BLaER1 treated with 17β-estradiol and CSF1 and Interleukin-3, amounts not matched to agents 10 nM and 100 nM (cell line): ENCODE data around the gene DUS2.

Source experiments
- H3K27ac ChIP-seq, 11 experiments: shearing (Covaris generic); formaldehyde crosslinking; 2 replicates each; pipeline ENCODE4 v1.8.1; 2022
- H3K27me3 ChIP-seq, 11 experiments: shearing (Covaris generic); formaldehyde crosslinking; 2 replicates each; pipeline ENCODE4 v1.8.1; 2022
- H3K36me3 ChIP-seq, 11 experiments: shearing (Covaris generic); formaldehyde crosslinking; 2 replicates each; pipeline ENCODE4 v1.8.1; 2022
- H3K4me1 ChIP-seq, 10 experiments: shearing (Covaris generic); formaldehyde crosslinking; 2 replicates each; pipeline ENCODE4 v1.8.1; 2022
- H3K4me2 ChIP-seq, 11 experiments: shearing (Covaris generic); formaldehyde crosslinking; 2 replicates each; pipeline ENCODE4 v1.8.1; 2022
- H3K4me3 ChIP-seq, 10 experiments: shearing (Covaris generic); formaldehyde crosslinking; 2 replicates each; pipeline ENCODE4 v1.8.1; 2022
- H3K9ac ChIP-seq, 11 experiments: shearing (Covaris generic); formaldehyde crosslinking; 2 replicates each; pipeline ENCODE4 v1.8.1; 2022
- H3K9me3 ChIP-seq, 11 experiments: shearing (Covaris generic); formaldehyde crosslinking; replicated peaks in 1 of 11; 2 replicates each; pipeline ENCODE4 v1.8.1; 2022
- H4K20me1 ChIP-seq, 11 experiments: shearing (Covaris generic); formaldehyde crosslinking; 2 replicates each; pipeline ENCODE4 v1.8.1; 2022
- Cebpa-rat ChIP-seq, 11 experiments: shearing (Covaris generic); IDR thresholded peaks; 2 replicates each; pipeline ENCODE4 v1.8.1; 2022

DUS2 gene

DNA sequence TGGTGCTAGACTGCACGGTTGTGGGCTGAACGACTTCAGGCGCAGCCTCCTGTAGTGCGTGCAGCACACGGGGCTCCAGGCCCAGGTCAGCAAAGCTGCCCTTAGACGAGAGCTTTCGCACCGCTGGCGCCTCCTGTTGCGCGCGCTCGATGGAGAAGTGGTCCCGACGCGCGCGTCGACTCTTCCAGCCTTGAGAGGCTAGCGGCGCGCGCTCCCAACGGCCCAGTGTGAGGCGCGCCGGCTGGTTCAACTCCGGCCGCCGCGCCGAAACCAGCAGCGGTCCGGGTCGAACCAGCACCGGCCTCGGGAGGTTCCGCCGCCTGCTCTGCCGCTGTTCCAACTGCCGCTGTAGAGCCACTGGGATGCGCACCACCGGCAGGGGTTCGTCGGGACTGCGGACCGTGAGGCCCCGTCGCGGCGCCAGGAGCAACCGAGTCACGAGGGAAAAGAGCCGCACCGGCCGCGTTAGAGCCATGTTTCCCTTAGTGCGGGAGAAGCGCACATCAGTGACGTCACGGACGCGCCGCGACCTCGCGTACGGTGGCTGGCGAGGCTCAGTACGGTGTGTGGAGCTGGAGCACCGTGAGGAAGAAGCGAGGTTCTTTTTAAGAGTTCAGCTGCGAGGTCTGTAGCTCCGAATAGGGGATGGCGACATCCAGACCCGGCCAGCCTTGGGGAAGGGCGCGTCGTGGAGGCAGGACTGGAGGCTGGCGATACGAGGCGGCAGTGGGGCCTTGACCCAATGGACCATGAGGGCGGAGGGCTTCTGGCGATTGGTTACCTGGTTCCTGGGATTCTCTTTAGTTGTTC is at the start of gene DUS2, which contains the start of gene DDX28:
Gene DUS2, plus strand, starts transcription at position 557 of the 810 bp plus-strand sequence. CDS start 14,740 bp downstream, outside the sequence.
Gene DDX28, minus strand, starts transcription at position 505 of the 810 bp plus-strand sequence. Its CDS starts 30 bp downstream, at position 475.
- peak within 1 kb of the TSS; percentile 98 to 100 (median 99) for H3K4me2 ChIP-seq
- H3K36me3 ChIP-seq, result peaks cover 32 to 47% (median 37%) of the 10 kb centered on the region in 11 experiments
- peak within 1 kb of the TSS; percentile 92 to 99 (median 97) for H3K9ac ChIP-seq
- H3K4me3 ChIP-seq, result peak within 1 kb of the TSS; percentile 86 to 98 (median 94)
- H3K27me3 ChIP-seq, result no peaks in the 10 kb centered on the region
- H4K20me1 ChIP-seq, result peaks cover 0 to 17% (median 12%) of the 10 kb centered on the region in 11 experiments; a peak in 12 of 22 replicates
- H3K27ac ChIP-seq, result peak within 1 kb of the TSS; percentile 91 to 97 (median 96)
- H3K9me3 ChIP-seq, result no peaks in the 10 kb centered on the region
- H3K4me1 ChIP-seq, result peaks cover 21 to 33% (median 28%) of the 10 kb centered on the region in 10 experiments
- TF ChIP-seq Cebpa-rat (IDR thresholded peaks at IDR 0.05), result no peak

DNA sequence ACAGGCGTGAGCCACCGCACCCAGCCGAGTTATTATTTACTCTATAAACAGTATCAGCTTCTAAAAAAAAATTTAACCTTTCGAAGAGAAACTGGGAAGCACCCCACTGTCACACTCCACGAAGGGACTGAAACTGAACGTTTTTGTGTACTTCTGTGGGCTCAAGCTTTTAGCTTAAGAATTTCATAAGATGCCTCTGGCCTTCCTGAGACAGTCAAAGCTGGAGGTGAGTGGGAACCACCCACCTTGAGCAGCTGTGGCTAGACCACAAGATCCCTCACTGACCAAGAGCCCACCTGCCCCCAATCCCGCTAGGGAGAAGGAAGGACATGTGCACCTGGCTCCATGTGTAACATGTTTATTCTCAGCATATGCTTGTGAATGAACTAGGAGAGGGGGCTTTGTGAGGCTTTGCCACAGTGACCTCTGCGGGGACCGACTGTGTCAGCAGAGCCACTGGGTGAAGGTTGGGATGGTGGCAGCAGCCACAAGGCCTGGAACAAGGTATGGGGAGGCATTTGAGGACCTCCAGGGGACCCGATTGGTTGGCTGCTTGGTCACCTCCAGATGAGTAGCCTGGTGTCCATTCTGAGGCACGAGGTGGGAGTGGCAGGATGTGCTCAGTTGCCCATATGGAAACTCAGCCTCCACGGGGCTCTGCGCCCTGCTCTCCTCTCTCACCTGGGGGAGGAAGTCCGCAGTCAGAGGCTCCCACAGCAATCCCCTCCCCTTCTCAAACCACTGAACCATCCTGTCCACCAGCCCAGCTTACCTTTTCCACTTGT is 47.6 kb upstream of the DUS2 start:
- no peak for TF ChIP-seq Cebpa-rat (IDR thresholded peaks at IDR 0.05)
- H3K9ac ChIP-seq, result no peak overlapping the region

DNA sequence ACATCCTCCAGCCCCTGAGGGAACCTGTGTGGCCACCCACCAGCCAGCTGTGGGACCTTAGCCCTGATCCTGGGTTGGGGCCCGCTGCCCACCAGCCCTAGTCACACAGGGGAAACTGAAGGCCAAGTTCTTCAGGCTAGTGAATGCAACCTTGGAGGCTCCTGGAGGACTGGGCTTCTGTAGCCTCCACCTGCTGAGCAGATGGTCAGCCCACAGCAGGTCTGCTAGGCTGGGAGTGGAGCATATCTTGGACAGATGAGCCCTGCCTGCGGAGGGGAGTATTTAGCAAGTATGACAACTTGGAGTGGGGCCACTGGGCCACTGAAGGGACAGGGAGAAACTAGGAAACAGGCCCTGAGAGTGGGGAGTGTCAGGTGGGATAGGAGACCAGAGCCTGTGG is 46.9 kb upstream of the DUS2 start:
- Histone ChIP-seq H3K9me3 (no peaks in the 10 kb centered on the region), H3K36me3 (no peaks in the 10 kb centered on the region), H3K27me3 (no peaks in the 10 kb centered on the region), H3K27ac (no peak overlapping the region), H3K4me2 (no peak overlapping the region), H3K4me1 (peaks cover 0 to 7% (median 0%) of the 10 kb centered on the region in 10 experiments; a peak in 1 of 20 replicates), H3K9ac (no peak overlapping the region), H4K20me1 (peaks cover 0 to 5% (median 0%) of the 10 kb centered on the region in 11 experiments; a peak in 1 of 22 replicates), H3K4me3 (no peak overlapping the region)
- no peak for TF ChIP-seq Cebpa-rat (IDR thresholded peaks at IDR 0.05)

More for the DNA sequence above, 47.6 kb upstream of the DUS2 start:
- Histone ChIP-seq H3K9me3 (no peaks in the 10 kb centered on the region), H3K27me3 (no peaks in the 10 kb centered on the region), H3K4me1 (peaks cover 0 to 7% (median 0%) of the 10 kb centered on the region in 10 experiments; a peak in 1 of 20 replicates), H3K4me3 (no peak overlapping the region), H3K4me2 (no peak overlapping the region), H3K27ac (no peak overlapping the region), H3K36me3 (no peaks in the 10 kb centered on the region), H4K20me1 (peaks cover 0 to 5% (median 0%) of the 10 kb centered on the region in 11 experiments; a peak in 1 of 22 replicates)

DNA sequence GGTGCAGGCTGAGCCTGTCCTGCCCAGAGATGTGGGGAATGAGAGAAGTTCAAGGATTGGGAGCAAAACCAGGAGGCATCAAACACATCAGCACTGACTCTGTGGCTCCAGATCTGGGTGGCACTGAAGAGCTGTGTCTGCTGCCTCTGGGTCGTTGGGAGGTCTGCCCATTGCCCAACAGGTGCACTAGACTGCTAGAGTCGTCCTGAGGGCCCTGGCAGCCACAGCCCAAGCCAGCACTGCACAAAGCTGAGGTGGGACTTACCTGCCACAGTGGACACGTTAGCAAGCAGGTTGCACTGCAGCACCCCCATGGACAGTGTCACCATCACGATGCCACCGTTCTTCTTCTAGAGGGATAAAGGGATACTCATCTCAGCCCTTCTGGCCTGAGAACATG is 46.1 kb upstream of the DUS2 start:
- H3K27me3 ChIP-seq, result no peaks in the 10 kb centered on the region
- H3K4me3 ChIP-seq, result no peak overlapping the region
- peaks cover 0 to 7% (median 0%) of the 10 kb centered on the region in 10 experiments; a peak in 1 of 20 replicates for H3K4me1 ChIP-seq
- H3K27ac ChIP-seq, result no peak overlapping the region
- no peak overlapping the region for H3K9ac ChIP-seq
- no peaks in the 10 kb centered on the region for H3K36me3 ChIP-seq
- no peaks in the 10 kb centered on the region for H3K9me3 ChIP-seq
- TF ChIP-seq Cebpa-rat (IDR thresholded peaks at IDR 0.05), result no peak
- H4K20me1 ChIP-seq, result peaks cover 0 to 5% (median 0%) of the 10 kb centered on the region in 11 experiments; a peak in 1 of 22 replicates
- H3K4me2 ChIP-seq, result no peak overlapping the region

DNA sequence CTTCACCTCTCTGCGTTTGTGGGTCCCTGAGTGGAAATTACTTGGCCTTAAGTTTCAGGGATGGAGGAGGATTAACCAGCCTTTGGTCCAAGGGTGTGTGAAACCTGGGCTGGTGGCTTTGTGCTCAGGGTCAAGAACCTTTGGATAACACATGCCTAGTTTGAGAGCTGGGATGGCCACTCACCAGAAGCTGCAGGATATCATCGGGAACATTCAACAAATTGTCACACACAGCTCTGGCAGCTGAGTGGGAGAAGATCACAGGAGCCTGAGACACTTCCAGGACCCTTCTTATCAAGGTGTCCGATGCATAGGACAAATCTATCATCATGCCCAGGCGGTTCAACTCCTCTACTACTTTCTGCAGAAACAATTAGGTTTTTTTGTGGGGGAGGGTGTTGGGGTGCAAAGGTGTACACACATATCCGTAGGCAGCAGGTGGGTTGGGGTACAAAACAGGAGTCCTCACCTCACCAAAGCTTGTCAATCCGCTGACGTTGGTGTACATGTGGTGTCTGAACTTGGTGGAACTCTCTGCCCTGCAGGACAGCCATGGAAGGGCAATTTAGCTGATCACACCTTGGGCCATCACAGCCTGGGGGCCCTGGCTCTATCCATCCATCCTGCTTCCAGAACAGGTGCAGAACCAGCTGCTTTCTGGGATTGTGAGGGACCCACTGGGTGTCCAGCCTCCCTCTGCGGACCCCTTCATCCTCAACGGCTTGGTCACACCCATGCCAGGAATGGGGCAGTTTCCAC is 45.4 kb upstream of the DUS2 start:
- no peak for TF ChIP-seq Cebpa-rat (IDR thresholded peaks at IDR 0.05)
- no peaks in the 10 kb centered on the region for H3K36me3 ChIP-seq
- no peaks in the 10 kb centered on the region for H3K27me3 ChIP-seq
- peaks cover 0 to 7% (median 0%) of the 10 kb centered on the region in 10 experiments; a peak in 1 of 20 replicates for H3K4me1 ChIP-seq
- no peak overlapping the region for H3K27ac ChIP-seq
- H3K9ac ChIP-seq, result no peak overlapping the region
- H4K20me1 ChIP-seq, result peaks cover 0 to 5% (median 0%) of the 10 kb centered on the region in 11 experiments; a peak in 1 of 22 replicates
- no peak overlapping the region for H3K4me3 ChIP-seq
- peaks cover 0 to 3% (median 0%) of the 10 kb centered on the region in 11 experiments; a peak in 2 of 22 replicates for H3K9me3 ChIP-seq
- no peak overlapping the region for H3K4me2 ChIP-seq

DNA sequence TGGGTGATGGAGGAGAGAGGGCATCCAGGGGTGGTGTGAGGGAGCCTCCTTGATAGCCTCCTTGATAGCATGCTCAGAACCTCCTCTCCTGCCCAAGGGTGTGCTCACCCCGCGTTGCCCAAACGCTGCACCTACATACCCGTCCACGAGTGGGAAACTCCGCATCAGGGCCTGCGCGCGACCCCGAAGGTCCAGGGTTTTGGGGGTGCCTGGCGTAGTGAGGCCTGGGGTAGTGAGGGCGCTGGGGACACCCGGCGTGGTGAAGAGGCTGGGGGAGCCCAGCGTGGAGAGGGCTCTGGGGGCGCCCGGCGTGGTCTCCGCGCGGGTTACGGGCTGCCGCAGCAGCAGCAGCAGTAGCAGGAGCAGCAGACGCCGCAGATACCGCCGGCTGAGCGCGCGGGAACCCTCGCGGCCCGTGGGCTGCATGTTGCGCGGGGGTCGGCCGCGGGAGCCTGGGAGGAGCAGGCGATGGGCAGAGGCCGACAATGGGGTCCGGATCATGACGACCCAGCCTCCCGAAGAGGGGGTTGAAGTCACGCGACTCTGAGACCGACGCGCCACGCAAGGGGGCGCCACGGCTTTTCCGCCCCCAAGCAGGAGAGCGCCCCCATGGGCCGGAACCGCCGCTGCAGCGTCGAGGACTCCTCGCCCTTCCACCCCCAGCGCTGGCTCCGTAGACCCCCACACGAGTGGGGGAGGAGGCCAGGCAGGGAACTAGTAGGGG is 43.0 kb upstream of the DUS2 start, which contains the start of gene DPEP3:
Gene DPEP3, minus strand, starts transcription at position 545 of the 724 bp plus-strand sequence. Its CDS starts 119 bp downstream, at position 426.
- peaks cover 18 to 26% (median 20%) of the 10 kb centered on the region in 10 experiments for H3K4me1 ChIP-seq
- H3K27ac ChIP-seq, result no peak within 1 kb of the TSS
- H3K36me3 ChIP-seq, result no peaks in the 10 kb centered on the region
- peaks cover 0 to 5% (median 0%) of the 10 kb centered on the region in 11 experiments; a peak in 1 of 22 replicates for H4K20me1 ChIP-seq
- no peak within 1 kb of the TSS for H3K4me2 ChIP-seq
- no peak for TF ChIP-seq Cebpa-rat (IDR thresholded peaks at IDR 0.05)
- H3K9me3 ChIP-seq, result peaks cover 0 to 10% (median 0%) of the 10 kb centered on the region in 11 experiments; a peak in 4 of 22 replicates
- no peak within 1 kb of the TSS for H3K4me3 ChIP-seq
- H3K9ac ChIP-seq, result no peak within 1 kb of the TSS
- no peaks in the 10 kb centered on the region for H3K27me3 ChIP-seq

DNA sequence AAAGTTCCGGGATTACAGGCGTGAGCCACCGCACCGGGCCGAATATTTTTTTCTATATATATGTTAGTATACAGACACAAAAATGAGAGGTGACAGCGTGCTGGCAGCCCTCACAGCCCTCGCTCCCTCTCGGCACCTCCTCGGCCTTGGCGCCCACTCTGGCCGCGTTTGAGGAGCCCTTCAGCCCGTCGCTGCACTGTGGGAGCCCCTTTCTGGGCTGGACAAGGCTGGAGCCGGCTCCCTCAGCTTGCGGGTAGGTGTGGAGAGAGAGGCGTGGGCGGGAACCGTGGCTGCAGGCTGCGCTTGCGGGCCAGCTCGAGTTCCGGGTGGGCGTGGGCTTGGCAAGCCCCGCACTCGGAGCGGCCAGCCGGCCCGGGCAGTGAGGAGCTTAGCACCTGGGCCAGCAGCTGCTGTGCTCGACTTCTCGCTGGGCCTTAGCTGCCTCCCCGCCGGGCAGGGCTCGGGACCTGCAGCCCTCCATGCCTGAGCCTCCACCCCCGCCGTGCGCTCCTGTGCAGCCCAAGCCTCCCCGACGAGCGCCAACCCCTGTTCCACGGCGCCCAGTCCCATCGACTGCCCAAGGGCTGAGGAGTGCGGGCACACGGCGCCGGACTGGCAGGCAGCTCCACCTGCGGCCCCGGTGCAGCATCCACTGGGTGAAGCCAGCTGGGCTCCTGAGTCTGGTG is 40.9 kb upstream of the DUS2 start:
- TF ChIP-seq Cebpa-rat (IDR thresholded peaks at IDR 0.05), result no peak
- H3K27me3 ChIP-seq, result no peaks in the 10 kb centered on the region

More for the DNA sequence above, 40.9 kb upstream of the DUS2 start:
- H3K27ac ChIP-seq, result no peak overlapping the region
- H3K9me3 ChIP-seq, result peaks cover 0 to 10% (median 0%) of the 10 kb centered on the region in 11 experiments; a peak in 4 of 22 replicates
- H4K20me1 ChIP-seq, result 0 out of 22 replicates have a peak, but pooled peaks cover 0 to 5% (median 0%) of the 10 kb centered on the region in 11 experiments
- no peak overlapping the region for H3K9ac ChIP-seq
- H3K4me1 ChIP-seq, result peaks cover 27 to 41% (median 36%) of the 10 kb centered on the region in 10 experiments
- no peak overlapping the region for H3K4me2 ChIP-seq
- H3K36me3 ChIP-seq, result no peaks in the 10 kb centered on the region
- no peak overlapping the region for H3K4me3 ChIP-seq
